Stimulated activated CD4-positive, alpha-beta T cell treated with anti-CD3 and anti-CD28 coated beads, Interleukin-4, amount 100 ng/mL, for 4 hours (primary cell): ENCODE data around the gene ANAPC15.
A peak's percentile ranks its signal among the peaks of the same experiment; 100 is the strongest.

ENCODE experiments used
- DNase-seq, 2 experiments: peaks; one replicate each; pipeline ENCODE4 v3.0.0-alpha.2; 2020

Gene ANAPC15

DNA sequence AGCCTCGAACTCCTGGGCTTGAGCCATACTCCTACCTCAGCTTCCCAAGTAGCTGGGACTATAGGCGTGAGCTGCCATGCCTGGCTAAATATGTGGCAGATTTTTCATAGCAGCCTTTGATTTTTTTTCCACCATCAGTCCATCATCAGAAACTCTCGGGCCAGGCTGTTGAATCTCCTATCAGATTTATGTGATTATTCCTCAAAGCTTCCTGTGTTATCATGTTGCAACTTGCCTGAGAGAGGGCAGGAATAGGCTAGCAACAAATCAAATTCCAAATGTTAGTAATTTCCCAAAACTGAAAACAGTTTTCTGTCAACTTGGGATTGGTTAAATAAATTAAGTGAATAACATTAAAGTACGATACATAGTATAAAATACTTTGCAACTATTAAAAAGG lies 28.4 kb downstream of the ANAPC15 start:
- DNase-seq = no peak

DNA sequence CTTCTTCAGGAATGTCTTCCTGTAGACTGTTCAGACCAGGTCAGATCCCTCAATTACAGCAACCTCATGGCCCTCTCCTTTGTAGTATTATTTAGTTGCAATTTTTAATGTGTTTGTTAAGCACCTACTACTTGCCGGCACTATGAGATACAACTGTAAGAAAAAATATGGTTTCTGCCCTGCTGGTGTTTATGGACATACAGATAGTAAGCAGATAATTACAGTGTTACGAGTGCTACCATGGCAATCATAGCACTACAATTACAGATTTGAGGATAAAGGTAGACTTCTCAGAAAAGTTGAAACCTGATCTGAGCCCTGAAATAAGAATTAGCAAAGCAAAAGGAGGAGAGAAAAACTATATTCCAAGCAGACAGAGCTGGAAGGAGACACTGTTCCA lies 29.1 kb downstream of the ANAPC15 start:
- no peak for DNase-seq

DNA sequence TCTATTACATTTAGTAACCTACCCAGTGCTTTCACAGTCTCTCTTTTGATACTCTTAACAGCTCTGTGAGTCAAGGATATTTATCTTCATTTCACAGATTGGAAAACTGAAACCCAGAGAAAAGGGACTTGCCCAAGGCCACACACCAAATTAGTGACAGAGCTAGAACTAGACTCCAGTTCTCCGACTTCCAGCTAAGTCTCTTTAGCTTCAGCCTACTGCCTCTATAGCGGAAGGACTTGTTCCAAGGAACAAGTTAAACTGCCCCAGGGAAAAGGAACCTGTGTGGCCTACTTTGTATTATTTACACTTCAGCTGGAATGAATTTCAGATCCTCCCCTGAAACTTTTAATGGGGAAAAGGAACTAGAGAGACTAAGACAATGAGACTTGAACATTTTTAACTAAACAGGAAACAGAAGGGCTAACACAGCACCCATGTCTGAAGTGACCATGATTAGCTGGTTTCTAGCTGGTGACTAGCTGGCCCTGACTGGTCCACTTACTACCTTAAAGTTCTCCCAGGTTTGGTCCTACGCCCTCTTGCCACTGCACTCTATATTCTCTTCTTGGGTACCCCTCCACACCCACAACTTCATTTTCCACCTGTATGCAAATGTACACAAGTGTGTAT lies 30.6 kb downstream of the ANAPC15 start:
- no peak for DNase-seq

DNA sequence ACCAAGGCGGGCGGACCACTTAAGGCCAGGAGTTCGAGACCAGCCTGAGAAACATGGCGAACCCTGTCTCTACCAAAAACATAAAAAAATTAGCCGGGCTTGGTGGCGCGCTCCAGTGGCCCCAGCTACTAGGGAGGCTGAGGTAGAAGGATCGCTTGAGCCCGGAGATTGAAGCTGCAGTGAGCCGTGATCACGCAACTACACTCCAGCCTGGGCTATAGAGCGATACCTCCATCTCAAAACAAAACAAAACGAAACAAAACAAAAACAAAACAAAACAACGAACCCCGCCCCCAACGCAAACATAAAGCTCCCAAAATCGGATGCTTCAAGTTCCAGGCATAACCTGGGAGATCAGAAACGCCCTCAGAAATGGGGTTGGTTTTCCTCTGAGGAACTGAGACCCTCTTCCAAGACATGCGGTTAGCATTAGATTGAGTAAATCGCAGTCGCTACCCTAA lies 31.3 kb downstream of the ANAPC15 start:
- no peak for DNase-seq

DNA sequence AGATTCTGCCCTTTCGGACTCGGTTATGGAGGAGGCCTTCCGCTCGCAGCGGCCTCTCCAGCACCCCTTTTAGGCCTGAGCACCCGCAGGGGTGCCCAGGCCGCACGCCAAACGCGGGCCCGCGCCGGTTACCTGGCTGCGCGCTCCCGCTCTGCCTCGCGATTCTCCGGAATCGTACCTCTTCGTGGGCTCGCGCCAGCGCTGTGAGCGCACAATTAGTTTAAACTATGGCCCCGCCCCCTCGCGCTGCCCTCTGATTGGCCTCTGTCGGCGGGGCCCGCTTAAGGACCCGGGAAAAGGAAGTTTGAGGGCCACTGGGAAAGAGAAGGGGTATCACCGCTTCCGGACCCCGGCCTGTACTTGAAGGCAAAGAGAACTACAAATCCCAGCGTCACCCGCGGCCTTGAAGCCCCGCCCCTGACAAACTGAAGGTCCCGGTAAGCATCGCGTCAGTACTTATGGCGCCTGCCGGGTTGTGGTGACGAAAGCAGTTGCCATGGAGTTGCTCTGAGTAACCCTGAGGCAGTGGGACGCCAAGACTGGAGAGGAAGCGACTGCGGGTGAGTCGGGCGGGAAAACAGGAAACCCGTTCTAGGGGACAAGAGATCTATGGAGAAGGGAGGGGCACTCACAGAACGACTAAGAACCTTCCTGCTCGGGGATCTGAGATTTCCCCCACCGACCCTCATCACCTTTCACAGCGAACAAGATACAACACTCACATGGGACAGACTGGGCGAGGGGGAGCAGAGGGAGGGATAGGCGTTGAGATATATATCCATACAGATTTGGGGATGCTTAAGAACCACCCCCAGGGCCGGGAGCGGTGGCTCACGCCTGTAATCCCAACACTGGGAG lies 31.9 kb downstream of the ANAPC15 start, which contains the start of the genes LRRC51 and NUMA1:
Gene LRRC51 (plus strand): TSS at position 525 of the 858 bp plus-strand sequence. CDS start 8,234 bp downstream, outside the sequence.
Gene NUMA1 (minus strand): TSS at position 217 of the 858 bp plus-strand sequence. CDS start 44,599 bp downstream, outside the sequence.
- peak; percentile 95 to 100 for DNase-seq

DNA sequence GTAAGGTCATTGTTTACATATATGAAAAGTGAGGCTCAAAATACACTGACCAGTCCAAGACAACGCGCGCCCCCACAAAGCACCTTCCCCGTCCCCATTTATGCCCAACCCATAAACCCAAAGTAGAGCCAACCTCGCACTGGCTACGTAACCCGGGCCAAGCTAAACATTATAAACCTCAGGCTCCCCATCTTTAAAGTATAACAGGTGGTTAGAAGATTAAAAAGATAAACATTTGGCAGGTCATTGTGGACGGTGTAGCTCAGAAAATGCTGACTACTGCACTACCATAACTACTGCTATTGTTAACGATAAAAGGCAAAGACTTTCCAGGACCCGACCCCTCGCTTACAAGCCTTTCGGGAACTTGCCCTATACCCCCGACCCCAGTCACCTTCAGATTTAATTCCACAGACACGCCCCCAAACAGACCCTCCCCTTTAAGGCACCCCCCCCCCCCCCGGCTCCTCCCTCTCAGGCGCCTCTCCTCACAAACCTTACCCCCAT lies 32.6 kb downstream of the ANAPC15 start:
- DNase-seq = no peak

DNA sequence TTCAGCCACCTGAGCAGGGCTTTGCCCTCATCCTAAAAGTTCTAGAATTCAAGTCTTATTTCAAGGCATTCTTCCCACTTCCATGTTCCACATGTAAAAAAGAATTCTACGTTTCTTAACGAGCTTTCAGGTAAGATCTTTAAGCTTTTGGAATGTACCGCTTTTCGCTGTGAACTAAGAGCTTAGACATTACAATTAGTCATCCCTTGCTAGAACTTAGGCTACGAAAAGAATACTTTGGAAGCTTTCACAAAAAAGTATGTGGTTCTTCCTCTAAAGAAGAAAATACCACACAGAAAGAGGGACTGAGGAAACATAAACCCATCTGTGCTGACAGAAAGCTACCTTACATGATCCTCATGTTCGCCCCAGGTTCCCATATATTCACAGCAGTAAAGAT lies 34.0 kb downstream of the ANAPC15 start:
- DNase-seq = no peak

DNA sequence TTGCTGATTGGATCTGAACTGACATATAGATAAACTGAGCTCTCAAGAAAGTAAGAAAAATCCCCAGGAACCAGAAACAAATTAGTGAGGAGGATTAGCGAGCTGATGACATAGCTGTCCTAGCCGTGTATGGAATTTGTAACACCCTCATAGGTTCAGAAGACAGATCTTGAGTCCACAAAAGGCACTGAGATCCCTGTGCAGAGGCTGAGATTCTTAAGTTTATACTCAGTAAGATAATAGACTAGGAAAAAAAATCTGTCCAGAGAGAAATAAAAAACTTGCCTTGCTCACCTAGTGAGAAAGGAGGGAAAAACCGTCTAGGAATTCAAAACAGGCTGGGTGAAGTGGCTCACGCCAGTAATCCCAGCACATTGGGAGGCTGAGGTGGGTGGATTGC lies 36.7 kb downstream of the ANAPC15 start:
- no peak for DNase-seq

DNA sequence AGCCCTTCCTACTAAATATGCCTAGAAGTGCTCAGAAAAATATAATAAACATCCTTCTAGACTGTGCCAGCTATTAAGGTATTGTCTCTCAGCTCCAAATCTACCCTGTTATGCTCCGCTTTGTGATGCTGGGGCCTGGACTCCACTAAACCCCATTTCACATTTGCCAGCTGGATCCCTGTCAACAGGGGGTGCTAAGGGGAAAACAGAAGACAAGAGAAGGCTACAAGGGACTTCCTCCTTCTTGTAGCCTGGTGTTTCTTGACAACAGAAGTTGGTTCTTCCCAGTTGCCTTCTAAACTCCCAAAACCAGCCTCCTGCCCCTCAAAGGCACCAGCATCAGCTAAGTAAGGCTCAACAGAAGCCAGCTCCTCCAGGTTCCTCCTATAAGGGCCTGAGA lies 37.4 kb downstream of the ANAPC15 start:
- DNase-seq = no peak

DNA sequence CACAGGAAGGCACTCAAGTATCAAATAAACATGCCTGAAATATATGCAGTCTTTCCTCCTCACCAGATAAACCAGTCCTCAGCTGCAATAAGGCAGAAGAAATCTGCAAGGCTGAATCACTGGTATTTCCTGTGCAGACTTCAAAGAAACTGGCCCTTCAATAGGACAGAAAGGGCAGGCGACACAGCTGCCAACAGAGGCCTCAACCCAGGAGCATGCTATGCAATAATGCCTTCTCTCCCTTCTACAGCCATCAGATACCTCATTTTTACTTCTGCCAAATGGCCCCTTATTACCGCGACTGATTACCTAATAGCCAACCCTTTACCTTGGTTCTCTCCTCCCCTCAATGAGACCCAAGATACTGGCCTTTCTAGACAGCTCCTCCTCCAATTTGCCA lies 40.1 kb downstream of the ANAPC15 start:
- no peak for DNase-seq

DNA sequence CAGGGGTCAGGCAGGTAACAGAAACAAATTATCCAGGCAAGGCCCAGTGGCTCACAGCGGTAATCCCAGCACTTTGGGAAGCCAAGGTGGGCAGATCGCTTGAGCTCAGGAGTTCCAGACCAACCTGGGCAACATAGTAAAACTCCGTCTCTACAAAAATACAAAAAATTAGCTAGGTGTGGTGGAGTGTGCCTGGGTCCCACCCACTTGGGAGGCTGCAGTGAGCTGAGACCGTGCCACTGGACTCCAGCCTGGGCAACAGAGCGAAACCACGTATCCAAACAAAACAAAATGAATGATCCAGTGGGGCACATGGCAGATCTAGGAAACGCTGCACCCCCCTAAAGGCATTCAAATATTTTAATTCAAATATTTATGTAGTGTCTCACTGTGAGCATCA lies 42.0 kb downstream of the ANAPC15 start:
- DNase-seq = no peak

DNA sequence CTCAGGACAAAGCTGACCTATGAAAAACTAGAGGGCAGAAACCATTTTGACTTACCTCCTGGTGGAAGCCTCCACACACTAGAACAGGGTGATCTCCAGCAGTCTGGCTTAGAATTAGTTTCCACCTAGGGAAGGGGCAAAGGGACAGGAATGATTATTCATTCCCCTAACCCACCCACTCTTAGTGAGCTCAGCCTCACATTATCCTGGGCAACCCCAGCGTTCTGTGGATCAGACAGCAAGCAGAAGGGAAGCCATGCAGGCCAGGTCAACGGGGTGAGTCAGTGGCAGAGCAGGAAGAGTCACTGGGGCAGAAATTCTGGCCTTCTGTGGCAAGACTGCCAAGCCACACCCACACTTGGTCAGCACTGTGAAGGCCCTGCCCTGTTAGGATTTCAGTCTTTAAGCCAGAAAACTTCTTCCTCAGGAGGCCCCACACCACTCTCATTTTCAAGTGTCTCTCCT lies 42.7 kb downstream of the ANAPC15 start:
- DNase-seq = no peak

DNA sequence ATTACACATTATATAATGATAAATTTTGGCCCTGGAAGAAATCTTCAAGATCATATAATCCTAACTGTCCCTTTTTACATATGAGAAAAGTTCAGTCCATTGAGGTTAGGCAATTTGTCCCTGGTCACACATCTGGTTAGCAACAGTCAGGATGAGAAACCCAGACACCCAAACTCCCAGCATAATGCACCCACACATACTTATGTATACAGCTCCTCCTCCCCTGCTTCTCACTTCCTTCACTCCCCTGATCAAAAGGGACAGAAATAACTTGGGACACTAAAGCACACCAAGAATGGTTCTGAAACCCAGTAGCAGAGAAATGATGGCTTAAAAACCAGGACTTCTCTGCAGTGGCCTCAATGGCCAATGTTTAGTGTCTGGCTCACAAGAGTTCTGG lies 43.3 kb downstream of the ANAPC15 start:
- DNase-seq = no peak

DNA sequence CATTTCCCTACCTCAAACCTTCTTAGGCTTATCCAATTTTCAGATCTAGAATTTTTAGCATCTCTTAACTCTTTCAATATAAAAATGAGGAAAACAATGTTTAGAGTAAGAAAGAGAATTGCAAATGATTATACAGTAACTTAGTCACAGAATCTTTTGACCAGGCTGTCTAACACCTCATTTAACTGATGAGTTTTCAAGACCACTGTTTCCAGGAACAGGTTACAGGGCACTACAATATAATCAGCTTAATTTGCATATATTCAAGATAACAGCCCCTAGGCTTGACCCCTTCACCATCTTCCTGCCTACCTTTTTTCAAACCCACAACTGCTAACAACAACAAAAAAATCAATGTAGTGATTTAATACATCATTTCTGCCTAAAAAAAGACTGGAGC lies 44.8 kb downstream of the ANAPC15 start:
- DNase-seq = no peak

DNA sequence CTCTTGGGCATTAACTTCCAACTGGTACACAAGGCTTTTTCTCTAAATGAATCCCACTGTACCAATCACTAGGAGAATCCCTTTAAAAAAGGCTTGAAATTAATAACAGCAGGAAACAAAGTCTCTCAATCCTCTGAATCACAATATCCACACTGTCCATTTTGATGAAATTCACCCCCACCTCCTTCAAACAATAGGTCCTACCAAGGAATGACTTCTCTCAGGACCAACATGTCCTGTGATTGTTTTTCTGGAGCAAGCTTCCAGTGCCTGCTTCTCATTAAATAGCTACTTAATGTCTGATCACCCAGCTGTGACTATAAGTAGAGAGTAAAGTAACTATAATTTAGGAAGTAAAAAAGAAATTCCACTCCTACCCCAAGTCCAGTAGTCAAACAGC lies 45.2 kb downstream of the ANAPC15 start:
- no peak for DNase-seq

DNA sequence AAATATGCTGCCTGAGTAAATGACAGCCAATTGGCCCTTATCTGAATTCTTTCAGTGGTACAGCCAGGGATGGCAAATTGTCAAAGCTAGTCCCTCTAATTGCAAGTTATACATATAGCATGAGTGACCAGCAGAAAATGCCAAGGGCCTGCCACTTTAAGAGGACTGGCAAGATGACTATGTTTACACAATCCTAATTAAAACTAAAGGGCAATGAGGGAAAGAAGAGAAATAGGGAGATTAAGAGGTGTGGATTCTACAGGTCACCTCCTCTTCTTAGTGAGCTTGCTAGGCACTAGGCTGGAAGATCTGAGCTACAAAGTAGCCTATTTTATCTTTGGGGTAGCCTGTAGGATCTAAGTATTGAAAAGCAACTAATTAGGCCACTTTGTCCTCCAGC lies 45.6 kb downstream of the ANAPC15 start:
- DNase-seq = no peak

DNA sequence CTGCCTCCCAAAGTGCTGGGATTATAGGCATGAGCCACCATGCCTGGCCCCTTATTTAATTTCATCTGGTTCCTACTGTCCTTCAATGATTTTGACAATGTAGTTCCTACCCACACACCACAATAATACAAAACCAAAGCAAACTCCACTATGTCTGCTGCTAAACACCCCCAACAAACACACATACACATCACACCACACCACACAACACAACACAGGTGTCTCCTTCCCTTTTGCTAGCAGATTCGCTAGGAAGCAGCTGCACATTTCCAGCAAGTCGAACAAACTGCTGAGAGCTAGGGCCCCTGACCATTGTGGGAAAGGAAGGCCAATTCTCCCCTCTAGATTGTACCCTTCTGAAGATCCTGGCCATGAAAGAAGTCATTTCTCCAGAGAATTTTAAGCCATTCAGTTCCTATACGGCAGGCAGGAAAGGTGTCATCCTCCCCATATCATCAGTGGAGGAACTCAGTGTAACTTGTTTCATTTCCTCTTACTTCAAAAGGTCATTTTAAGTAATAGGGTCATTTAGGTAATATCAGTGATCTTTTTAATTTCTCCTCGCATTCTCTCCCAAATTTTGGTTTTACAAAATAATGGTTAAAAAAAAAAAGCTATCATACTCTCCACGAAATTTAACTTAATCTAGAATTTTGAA lies 50.6 kb downstream of the ANAPC15 start:
- DNase-seq = no peak
